ENCODE measurements around the gene ITFG1. TPM values are rescaled to one million over a fixed set of nuclear protein-coding genes. Genes with fewer than 3 reads are reported as not detected.

Gene ITFG1
- total RNA-seq, 1 experiment from 2014 or later = 18.0 TPM

- Histone ChIP-seq H3K27me3 (ENCODE audit: insufficient read depth, low read length) (no peaks in the 10 kb centered on the region), H3K9me3 (ENCODE audit: control insufficient read depth, low read depth, low read length) (no peaks in the 10 kb centered on the region), H2AFZ (ENCODE audit: low read length) (no peak overlapping the region), H3T11ph (ENCODE audit: low read length) (no peak overlapping the region), H3K18ac (ENCODE audit: insufficient read length, low read depth, low read length) (no peak overlapping the region), H2BK12ac (ENCODE audit: insufficient read length, low read depth, low read length) (no peak overlapping the region), H3K4me2 (ENCODE audit: insufficient read depth, insufficient read length, low read length) (no peak overlapping the region), H2BK120ac (ENCODE audit: low read depth, low read length, poor library complexity, severe bottlenecking) (no peak overlapping the region), H3K14ac (ENCODE audit: insufficient read depth, low read length) (no peak overlapping the region), H3K56ac (ENCODE audit: insufficient read length, low read depth, low read length) (no peak overlapping the region), H4K5ac (ENCODE audit: insufficient read length, low read depth, low read length) (no peak overlapping the region), H4K91ac (ENCODE audit: insufficient read length, low read depth, low read length) (no peak overlapping the region), H2AK5ac (ENCODE audit: insufficient read length, low read length) (no peak overlapping the region), H2BK15ac (ENCODE audit: low read depth, low read length) (no peak overlapping the region), H3K4ac (ENCODE audit: low read depth, low read length) (no peak overlapping the region), H2BK20ac (ENCODE audit: low read depth, low read length, poor library complexity, severe bottlenecking) (no peak overlapping the region), H2BK5ac (ENCODE audit: insufficient read length, low read length) (no peak overlapping the region), H3K27ac (ENCODE audit: insufficient read length, low read depth, low read length) (no peak overlapping the region), H3K9ac (ENCODE audit: extremely low read depth, insufficient read length, low read length) (no peak overlapping the region), H3K23ac (ENCODE audit: insufficient read length, low read depth, low read length) (no peak overlapping the region), H3K79me2 (ENCODE audit: insufficient read depth, low read length) (no peaks in the 10 kb centered on the region), H4K8ac (replicated peaks; ENCODE audit: insufficient read length, low read depth, low read length) (no peak overlapping the region), H4K20me1 (ENCODE audit: control insufficient read depth, insufficient read depth, insufficient read length) (no peaks in the 10 kb centered on the region), H3K79me1 (ENCODE audit: insufficient read depth, low read depth, low read length, poor library complexity, severe bottlenecking) (no peaks in the 10 kb centered on the region), H3K23me2 (ENCODE audit: insufficient read length, low read depth, low read length, poor library complexity, severe bottlenecking) (no peaks in the 10 kb centered on the region), H3K4me1 (ENCODE audit: insufficient read depth, low read length) (no peaks in the 10 kb centered on the region)
- peak; percentile 61 for TF ChIP-seq CTCF (conservative IDR thresholded peaks at IDR 0.05)
- no peak for DNase-seq
- Mint-ChIP-seq H3K4me3 (no peak overlapping the region), H3K27ac (0 out of 7 replicates have a peak overlapping the region, but pooled peaks of 1 of the 3 experiments have one; percentile 51), H3K4me1 (no peaks in the 10 kb centered on the region), H3K9me3 (no peaks in the 10 kb centered on the region), H3K36me3 (ENCODE audit: insufficient read depth in 1 of 3, low read depth in 3 of 3) (peaks cover 3 to 20% (median 5%) of the 10 kb centered on the region in 3 experiments; a peak in 4 of 7 replicates), H3K27me3 (ENCODE audit: low read depth) (no peaks in the 10 kb centered on the region)
- no CpG with 5 or more reads among the region's 3 CpGs for WGBS (ENCODE audit: extremely low coverage, insufficient read length, low lambda C conversion rate)
Measured at GRCh38 chr16:47110939-47111338, 349.9 kb downstream of the ITFG1 start.
